Effector CD4-positive, alpha-beta T cell (primary cell): ENCODE measurements around the gene GRID2.

Experiments used
- DNase-seq: peaks from one replicate; pipeline ENCODE4 v3.0.0-alpha.2; 2020

The GRID2 gene

DNA sequence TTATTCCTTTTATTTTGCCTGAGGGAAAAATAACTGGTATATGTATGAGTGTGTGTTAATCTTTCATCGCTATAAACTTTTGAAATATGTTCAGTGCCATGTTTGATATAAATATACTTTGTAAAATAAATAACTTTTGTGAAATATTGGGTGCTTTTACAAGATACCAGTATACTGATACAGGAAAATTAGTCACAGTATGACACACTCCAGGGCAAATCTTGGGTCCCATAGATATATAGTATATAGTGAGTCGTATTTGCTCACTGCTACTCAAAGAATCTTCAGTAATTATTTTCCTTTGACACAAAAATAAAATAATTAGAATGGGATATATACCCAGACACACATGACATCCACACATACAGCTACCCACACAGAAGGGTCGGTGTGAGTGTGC lies 472.3 kb downstream of the GRID2 start:
- no peak for DNase-seq

DNA sequence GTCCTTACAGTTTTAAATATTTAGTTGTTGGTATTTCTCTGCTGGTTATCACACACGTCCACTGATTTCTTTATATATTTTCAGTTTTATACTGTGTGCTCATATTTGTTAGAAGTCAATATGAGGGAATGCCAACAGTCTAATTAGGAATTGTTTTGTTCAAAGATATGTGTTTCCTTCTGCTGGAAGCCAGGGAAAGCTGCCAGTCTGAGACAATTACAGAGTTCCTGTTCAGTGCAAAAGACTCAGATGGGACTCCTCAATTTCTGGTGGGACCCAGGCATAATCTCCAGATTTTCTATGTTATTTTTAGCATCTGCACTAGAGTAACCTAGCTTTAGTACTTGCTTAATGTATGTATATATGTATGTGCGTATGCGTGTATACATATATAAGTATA lies 486.0 kb downstream of the GRID2 start:
- no peak for DNase-seq

DNA sequence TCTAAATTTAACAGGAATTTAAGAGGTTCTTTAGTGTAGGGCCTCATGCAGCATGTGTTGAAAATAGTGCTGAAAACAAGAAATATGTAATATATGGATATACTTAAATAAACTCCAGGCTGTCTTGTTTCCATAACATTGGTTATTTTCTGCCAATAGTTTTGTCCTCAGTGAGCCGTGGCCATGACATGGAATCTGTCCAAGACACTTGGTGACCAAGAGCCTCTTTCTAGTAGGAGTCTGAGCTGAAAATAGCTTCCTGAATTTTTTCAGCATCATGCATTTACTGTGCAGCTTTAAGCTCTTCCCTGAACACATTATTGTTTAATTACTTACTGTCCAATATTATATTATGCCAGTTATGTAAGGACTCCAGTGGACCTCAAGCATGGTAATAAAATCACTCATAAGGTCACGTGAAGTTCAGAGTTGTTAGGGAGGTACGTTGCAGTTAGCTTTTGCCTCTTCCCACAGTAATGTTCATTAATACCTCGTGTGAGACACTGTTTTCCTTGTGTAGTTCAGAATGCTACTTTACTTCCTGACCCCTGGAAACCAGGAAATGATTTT lies 488.2 kb downstream of the GRID2 start:
- no peak for DNase-seq

DNA sequence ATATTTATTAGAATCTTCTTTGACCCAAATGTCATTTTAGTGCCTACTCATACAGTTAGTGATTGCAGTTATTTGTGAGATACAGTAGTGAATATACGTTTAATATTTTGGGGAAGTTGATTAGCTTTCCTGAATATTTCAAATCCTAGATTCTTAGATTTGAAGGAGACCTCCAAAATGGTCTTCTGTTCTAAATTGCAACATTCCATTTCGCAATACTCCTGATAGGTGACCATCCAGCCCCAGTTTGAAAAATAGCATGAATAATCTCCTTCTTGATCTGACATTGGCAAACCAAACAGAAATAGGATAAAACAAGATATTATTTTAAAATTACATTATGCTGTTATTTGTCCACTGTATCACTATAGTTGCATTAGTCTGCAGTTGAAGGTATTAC lies 505.6 kb downstream of the GRID2 start:
- no peak for DNase-seq

DNA sequence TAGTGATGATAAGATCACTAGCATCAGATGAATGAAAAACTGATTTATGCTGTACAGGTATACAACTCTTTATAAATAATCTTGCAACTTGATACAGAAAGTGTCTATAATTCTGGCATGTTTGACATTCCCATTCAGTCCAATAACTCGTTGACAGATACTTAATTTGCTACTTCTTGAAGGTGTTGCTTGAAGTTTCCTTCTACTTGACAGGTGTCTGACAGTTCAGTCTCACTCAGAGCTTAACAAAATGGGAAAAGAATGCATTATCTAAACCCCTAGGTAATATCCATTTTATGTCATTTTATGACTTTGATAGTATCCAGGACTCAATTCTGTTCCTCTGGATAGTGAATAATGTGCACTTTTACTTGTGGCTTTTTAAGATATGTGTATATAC lies 508.9 kb downstream of the GRID2 start:
- no peak for DNase-seq

DNA sequence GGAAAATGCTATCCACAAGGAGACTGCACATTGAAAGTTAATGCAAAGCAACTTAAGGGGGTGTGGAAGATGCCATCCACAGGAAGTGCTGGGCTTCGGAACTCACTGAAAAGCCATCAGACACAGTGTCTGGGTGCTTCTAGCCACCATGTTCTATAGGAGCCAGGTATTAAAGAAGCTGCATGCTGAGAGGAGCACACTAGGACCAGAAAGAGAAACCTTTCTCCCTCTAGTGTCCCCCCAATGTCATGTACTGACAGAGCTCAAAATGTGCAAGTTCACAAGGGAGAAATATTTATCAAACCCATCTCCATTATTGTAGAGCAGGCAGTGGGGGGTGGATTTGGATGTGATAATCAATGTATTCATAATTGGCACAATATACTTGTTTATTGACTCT lies 510.9 kb downstream of the GRID2 start:
- DNase-seq = no peak

DNA sequence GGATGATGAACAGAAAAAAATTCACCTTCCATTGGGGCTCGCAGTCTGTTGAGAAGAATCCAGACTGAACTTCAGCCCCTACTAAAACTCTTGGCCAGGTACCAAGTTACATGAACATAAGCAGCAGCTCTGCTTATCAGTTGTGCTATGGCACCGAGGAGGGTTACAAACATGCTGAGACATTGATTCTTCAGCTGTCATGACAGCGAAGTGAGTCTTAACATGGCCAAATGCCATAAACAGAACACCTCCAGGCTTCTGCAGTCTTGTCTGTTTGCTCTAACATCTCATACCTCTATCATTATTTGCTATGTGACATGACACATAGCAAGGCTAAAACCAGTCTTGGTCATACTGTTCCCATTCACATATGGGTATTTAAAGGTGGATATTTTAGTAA lies 521.5 kb downstream of the GRID2 start:
- DNase-seq = no peak

DNA sequence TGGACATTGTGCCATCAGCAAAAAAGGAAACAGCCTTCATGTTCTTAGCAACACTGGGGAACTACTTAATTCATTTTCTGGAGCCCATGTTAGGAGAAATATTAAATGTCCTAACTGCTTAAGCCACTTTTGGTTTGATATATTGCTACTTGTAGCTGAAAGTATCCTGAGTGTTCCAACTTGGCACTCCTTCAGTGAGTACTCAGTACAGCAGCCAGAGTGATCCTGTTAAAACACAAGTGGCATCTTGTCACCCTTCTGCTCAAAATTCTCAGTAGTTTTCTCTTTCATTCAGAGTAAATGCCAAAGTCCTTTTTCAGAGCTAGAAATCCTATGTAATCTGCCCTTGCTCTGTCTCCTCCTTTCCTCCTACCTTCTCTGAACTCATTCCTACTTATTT lies 522.0 kb downstream of the GRID2 start:
- DNase-seq = no peak

DNA sequence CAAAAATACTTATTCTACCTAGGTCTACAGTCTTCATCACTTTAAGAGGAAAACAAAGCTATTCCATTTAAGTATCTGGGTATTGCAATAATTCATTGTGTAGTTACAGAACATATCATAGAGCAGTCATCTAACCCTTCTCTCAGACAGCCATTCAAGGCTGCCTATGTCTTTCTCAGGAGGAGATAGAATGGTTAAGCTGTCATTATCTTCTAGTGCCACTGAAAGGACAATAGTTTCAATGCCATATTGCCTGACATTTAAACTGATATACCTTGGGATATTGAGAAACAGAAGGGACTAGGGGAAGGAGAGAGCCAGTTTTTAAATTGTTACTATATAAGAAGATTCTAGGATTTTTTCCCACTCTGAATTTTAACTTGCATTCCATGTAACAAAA lies 527.0 kb downstream of the GRID2 start:
- no peak for DNase-seq

DNA sequence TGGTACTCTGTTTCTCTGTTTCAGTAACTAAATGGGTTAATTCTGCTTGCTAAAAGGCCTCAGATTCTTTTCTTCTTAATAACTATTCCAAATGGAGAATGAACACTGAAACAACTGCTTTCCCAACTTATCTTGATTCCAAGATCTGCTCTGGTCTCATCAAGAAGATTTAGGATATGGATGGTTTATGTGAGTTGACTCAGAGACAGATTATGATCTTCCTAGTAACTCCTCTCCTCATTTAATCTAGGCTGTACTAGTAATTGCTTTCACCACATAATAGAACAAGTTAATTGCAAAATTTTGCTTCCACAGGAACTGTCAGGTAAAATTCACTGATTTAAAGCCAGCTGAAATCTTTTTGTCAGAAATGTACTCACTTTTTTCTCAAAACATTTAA lies 537.1 kb downstream of the GRID2 start:
- no peak for DNase-seq

DNA sequence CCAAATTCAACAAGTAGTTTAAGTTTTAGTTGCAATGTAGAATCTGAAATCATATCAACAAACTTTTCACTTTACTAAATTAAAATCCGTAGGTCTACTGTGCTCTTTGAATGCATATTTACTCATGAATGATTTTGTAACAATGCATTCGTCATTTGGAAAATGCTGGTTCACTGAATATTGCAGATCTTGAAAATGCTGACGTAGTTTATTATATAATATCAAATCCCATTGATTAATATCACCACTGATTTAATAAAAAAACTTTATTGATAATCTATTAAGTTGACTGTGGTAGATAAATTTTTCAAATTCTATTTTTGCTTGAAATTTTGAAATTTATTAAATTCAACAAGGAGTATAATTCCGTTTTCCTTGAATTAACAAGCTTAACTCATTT lies 540.0 kb downstream of the GRID2 start:
- DNase-seq = no peak

DNA sequence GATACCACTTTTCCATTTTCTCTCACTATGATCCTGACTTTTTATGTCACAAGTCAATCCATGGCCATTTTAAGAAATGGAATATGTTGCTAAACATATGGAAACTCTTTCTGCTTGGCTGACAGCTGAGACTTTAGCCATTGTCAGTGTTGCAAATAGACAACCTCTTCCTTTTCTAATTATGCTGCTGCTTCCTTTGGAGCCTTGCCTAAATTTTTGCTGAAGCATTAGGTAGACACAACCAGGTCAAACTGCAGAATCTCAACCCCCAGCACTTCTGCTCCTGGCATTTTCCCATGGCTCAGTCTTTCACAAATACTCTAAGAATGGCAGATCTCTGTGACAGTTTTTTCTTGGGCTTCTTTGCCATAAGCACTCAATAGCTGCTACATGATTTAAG lies 543.3 kb downstream of the GRID2 start:
- DNase-seq = no peak

DNA sequence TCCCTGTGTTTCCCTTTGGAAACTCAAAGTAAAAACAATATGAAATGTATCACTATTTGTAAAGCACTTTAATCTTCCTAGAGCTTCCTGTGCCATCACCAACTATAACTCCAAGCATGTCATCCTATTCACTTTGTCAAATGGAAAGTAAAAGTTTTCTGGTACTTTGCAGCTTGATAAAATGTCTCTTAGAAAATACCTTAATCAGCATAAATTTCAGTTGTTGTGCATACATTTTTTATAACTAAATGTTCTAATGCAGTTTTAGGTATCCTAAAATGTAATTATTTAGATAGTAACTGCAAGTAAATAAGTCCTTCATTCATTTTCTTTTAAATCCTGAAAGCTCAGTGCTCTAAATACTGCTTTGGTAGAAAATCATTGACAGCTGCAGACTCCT lies 558.7 kb downstream of the GRID2 start:
- no peak for DNase-seq

DNA sequence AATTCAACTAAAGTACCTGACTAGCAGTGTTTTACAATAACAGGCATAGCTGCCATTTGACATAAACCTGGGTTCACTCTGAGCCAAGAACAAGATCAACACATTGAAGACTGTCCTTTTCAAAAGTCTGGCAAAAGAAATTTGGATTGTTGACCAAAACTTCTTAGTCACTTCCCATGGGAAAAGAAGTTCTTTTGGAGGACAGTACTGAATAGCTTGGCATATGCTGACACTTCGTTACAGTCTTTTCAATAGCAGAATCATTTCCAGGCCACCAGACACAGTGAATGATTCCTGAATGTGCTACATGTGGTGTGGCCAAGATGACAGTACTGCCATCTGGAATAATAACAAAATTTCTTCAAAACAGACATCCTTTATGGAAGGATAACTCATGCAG lies 560.3 kb downstream of the GRID2 start:
- DNase-seq = no peak

DNA sequence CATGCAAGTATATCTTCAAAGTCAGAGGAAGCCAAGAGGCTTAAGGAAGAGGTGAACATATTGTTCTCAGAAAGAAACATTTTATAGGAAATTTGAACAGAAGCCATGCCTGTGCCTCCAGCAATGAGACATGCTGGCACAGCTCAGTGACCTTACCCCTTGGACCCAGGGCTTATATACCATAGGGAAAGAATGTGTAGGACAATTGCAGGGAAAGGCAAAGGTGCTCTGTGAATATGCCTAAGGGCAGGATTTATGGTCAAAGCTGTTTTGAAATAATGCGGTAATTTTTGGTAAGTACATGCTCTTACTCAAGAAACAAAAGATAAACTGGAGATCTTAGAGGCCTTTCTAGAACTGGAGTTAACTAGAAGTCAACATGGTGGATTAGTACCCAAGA lies 568.8 kb downstream of the GRID2 start:
- DNase-seq = no peak

DNA sequence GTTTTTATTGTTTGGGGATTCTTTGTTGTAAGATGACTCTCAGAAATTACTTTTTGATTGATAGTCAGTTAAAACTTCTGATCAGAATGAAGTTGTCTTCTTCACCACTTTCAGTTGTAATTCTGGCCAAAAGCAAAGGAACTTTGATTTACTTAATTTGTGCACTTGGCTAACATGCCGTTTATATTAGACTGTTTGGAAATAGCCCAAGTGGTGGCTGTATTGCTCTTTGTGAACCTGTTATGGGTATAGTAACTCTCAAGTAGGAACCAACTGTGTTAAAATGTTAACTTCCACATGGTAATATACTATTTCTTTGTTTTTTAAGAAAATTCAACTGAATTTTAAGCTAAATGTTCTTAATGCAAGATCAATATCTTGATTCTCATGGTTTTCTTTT lies 581.9 kb downstream of the GRID2 start:
- DNase-seq = no peak

DNA sequence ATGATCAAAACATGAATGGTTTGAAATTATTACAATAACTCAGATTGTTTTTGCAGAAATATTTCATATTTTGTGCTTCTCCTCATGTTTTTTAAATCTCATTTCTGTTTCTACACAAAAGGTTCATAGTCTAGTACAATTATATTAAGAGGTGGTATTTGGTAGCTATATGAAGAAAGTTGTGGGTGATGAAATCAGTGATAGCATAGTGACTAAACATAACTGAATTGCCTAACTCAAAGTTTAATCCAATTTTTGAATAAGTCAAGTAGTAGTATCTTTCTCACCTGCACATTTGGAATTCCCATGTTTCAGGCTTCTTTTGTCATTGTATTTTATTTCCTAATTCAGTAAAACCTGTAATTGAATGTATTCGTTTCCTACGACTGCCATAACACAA lies 648.7 kb downstream of the GRID2 start:
- DNase-seq = no peak

DNA sequence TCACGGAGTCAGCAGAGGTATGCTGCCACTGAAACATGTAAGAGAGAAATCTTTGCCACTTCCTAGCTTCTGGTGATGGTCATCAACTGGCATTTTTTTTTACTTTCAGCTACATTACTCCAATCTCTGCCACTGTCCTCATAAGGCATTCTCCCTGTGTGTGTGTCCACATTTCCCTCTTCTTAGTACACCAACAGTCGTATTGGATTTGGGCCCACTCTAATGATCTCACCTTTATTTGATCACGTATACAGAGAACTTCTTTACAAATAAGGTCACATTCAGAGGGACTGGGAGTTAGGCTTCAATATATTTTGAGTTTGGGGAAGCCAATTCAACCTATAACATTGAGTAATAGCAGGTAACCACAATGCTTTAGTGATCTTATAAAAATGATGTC lies 649.1 kb downstream of the GRID2 start:
- DNase-seq = no peak

DNA sequence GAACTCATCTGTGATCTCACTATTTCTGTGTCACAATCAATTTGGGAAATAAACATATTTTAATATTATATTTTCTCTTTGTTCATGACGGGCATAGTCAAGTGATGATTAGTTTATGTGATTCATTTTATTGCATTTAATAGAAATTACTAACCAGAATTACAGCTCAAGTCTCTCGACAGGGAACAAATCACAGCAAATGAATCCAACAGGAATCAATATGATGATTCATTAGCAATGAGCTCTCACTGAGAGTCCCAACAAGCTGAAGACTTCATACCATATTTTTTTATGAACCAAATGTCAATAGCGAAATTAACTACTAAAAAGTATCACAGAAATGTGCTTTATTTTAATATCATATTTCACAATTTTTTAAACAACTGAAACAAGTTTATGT lies 649.7 kb downstream of the GRID2 start:
- no peak for DNase-seq

DNA sequence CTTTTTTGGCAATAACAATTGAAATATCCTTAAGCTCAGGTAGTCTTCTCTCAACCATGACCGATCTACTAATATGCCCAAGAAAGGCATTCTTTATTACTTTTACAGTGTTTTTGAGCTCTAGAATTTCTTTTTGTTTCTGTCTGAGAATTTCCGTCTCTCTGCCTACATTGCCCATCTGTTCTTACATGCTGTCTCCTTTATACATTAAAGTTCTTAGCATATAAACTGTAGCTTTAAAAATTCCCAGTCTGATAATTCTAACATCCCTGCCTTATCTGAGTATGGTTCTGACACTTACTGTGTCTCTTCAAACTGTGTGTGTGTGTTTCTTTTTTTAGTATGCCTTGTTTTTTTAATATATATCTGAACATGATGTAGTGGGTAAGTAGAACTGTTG lies 658.1 kb downstream of the GRID2 start:
- DNase-seq = no peak

DNA sequence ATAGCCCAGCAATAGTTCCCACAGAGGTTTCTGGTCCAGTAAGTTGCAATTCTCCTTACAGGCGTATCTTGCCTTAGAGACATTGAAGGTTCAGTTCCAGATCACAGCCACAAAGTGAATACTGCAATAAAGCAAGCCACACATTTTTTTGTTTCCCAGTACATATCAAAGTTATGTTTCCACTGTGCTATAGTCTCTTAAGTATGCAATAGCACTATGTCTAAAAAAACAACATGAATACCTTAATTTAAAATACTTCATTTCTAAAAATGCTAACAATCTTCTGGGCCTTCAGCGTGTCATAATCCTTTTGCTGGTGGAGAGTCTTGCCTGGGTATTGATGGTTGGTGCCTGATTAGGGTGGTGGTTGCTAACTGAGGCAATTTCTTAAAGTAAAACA lies 659.1 kb downstream of the GRID2 start:
- no peak for DNase-seq

DNA sequence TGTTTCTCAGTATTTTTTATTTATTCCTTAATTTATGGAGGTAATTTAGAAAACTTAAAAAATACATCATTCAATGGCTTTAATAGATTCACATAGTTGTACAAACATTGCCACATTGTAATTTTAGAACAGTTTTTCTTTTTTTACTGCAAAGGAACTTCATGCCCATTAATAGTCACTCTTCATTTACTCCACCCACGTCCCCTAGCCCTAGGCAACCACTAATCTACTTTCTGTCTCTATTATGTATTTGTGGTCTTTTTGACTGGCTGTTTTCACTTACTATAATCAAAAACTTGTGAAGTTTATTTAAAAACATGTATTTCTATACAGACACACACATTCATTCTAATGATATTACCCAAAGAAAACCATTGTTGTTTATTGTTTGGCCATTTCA lies 664.8 kb downstream of the GRID2 start:
- no peak for DNase-seq

DNA sequence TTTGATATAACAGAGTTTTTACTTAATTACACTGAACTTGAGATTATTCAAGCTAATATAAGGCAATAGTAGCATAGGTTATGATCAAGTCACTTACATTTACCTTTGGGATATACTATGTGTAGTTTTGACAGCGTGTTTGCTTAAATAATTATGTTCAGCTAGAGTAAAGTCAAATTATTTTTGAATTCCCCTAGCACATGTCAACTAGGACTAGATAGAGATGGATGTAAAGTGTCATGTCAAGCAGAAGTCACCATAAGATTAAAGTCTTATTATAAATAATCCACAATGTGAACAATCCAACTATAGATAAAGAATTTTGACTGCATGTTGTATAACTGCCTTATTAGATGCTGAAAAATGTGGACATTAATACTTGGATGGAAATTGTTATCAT lies 665.2 kb downstream of the GRID2 start:
- DNase-seq = no peak

DNA sequence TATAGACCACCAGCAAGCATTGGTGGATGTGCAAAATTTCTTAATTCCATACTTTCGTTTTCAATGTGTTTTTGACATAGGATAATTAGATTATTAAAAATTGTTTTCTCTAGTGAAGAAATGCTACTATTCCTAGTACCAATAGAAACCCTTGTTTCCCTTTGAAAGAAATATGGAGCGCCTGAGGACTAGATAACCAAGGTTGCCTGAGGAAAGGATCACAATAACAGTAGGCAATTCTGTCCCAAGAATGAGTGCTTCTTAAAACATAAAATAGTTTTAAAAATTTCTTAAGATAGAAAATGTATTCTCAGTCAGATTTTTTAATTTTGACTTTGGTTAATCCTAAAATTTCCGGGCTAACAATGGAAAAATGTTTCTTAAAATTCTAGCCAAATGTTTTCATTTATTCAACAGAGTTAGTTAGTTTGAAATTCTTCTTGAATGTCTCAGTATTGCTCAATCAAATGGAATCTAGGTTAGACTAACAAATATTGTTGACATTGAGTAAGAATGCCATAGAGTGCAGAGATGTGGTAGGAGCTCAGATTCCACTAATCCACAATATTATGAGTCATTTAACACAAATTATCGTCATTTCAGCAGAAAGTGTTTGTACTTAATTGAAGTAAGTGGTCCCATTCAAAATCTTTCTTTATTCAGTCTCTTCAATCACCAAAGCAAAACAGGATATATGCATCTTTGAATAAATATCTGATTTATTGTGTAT lies 666.0 kb downstream of the GRID2 start:
- no peak for DNase-seq

DNA sequence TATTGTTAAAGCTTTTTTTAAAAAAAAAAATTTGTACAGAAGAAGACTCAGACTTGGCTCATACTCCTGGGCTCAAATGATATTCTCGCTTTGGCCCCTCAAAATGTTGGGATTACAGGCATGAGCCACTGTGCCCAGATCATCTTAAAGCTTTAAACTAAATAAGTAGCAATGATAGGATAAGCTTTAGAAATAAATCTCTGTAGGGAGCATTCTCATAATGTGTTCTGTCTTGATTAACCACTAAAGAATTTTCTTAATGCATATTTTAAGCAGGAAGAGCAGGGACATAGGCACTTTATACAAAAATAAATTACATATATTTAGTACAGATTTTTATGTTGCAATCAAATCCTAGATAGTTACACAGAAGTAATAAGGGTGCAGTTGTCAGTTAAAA lies 667.2 kb downstream of the GRID2 start:
- DNase-seq = no peak
